22Rv1 (cell line): ENCODE measurements around the gene TRAPPC11.

ENCODE experiments used
- H3K27ac ChIP-seq: fragments of 450-650 bp; 2 replicates; pipeline ENCODE4 v1.5.1; 2017
- CTCF ChIP-seq: fragments of 450-650 bp; IDR thresholded peaks from 2 replicates; pipeline ENCODE4 v1.5.1; 2017; ENCODE audit warnings: mild to moderate bottlenecking
- ZFX ChIP-seq: fragments of 450-650 bp; IDR thresholded peaks from 2 replicates; pipeline ENCODE4 v1.6.1; 2017; ENCODE audit warnings: antibody characterized with exemption, borderline replicate concordance

The TRAPPC11 gene

GRCh38 chr4:183659029-183659871, at the start of gene TRAPPC11, which contains the start of gene RWDD4:
TRAPPC11 (plus strand) TSS chr4:183659293; CDS start chr4:183663868, 4,575 bp downstream.
RWDD4 (minus strand) TSS chr4:183659185; CDS start chr4:183658952, 233 bp downstream.
- TF ChIP-seq ZFX: no peak
- peak; percentile 27 for TF ChIP-seq CTCF
- peak within 1 kb of the TSS; percentile 59 for H3K27ac ChIP-seq

GRCh38 chr4:183610033-183610432, 49.1 kb upstream of the TRAPPC11 start:
- TF ChIP-seq ZFX (no peak), CTCF (no peak)
- H3K27ac ChIP-seq: no peak overlapping the region

- TF ChIP-seq CTCF: no peak
- TF ChIP-seq ZFX: no peak
- H3K27ac ChIP-seq: no peak overlapping the region
Measured at GRCh38 chr4:183610613-183611012, 48.5 kb upstream of the TRAPPC11 start.

GRCh38 chr4:183611210-183611830, 47.8 kb upstream of the TRAPPC11 start:
- no peak for TF ChIP-seq ZFX
- no peak for TF ChIP-seq CTCF

GRCh38 chr4:183612329-183613250, 46.5 kb upstream of the TRAPPC11 start:
- TF ChIP-seq ZFX (no peak), CTCF (no peak)
- no peak overlapping the region for H3K27ac ChIP-seq

More at GRCh38 chr4:183611210-183611830, 47.8 kb upstream of the TRAPPC11 start:
- no peak overlapping the region for H3K27ac ChIP-seq

- TF ChIP-seq CTCF: no peak
- no peak for TF ChIP-seq ZFX
- no peak overlapping the region for H3K27ac ChIP-seq
Measured at GRCh38 chr4:183617075-183617474, 42.0 kb upstream of the TRAPPC11 start.
